GM12872 (cell line): Measurements from ENCODE around the gene CEP41.

Source experiments
- CTCF ChIP-seq: IDR thresholded peaks from 3 replicates; pipeline ENCODE4 v1.5.1; 2011; ENCODE audit warnings: low read depth, mild to moderate bottlenecking, low read length, moderate library complexity; ENCODE audit not compliant: insufficient read depth

The CEP41 gene

GRCh38 chr7:130365088-130365487 is 75.7 kb downstream of the CEP41 start:
- no peak for TF ChIP-seq CTCF

GRCh38 chr7:130364451-130364850 is 76.4 kb downstream of the CEP41 start:
- TF ChIP-seq CTCF, result no peak

DNA sequence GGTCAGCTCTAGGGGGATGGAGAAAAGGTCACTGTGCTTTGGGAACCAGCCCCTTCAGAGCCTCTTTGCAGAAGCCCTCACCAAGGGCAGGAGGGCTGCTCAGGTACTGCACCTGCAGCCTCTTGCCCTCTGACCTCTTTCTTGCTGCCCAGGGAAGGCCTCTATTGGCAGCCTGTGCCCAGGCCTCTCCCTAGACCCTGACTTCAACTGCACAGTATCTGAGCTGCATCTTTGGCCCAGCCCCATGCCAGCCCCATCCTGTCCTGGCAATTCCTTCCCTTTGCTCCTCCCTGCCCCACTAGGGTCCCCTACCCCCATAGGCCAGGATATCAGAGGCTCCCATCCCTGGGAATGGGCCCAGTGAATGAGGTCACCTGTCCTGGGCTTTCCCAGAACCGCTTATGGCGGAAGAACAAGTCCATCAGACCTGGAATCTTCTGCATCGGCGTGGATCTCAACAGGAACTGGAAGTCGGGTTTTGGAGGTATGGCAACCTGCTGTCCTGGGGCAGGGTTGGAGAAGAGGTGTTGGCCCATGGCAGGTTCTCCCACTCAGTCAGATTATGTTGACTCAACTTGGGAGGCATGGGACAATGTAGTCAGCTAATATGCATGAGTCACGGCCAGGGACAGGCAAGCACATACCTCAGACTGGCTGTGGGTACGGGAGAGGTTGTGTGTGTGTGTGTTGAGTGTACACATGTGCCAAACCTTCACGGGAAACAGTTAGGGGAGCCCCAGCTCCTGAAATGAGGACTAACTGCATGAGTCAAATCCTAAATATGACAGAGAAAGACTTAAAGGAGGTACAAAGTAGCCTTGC is 77.6 kb downstream of the CEP41 start:
- TF ChIP-seq CTCF, result no peak

DNA sequence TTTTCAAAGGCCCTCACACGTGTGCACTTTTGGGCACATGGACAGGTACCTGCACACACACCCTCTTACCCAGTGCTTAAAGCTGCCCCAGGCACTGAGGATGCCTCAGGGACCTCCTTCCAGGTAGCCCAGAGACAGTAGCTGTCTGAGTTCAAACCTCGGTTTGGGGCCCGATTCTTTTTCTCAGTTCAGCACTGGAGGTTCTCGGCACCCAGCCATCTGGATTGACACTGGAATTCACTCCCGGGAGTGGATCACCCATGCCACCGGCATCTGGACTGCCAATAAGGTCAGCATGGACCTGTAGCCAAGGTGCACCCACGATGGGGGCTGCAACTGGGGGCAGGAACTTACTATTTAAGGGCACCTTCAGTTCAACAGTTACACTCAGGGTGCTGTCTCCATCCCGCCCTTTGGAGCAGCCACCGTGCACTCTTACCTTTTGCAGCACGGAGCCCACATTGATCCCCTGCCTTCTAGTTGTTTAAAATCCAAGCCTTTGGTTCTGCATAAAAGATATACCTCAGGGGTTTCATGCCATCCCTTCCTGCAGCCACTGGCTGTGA is 78.5 kb downstream of the CEP41 start:
- TF ChIP-seq CTCF, result no peak

- no peak for TF ChIP-seq CTCF
These were observed 79.1 kb downstream of the CEP41 start for GRCh38 chr7:130361681-130362080.

DNA sequence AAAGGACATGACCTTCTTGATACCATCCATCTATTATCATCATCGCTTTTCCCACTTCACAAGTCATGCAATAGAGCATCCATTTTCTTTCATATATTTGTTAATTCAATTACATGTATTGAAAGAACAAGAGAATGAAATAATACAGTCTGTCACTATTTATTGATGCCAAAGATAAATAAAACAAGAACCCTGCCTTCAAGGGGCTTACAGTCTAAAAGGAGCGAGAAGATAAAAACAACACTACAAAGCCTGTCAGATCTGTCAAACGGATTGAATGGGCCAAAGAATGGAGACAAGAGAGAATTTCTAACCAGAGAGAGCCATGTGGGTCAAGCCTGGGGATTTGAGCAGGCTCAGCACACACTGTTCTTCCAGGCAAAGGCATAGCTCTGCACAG is 80.3 kb downstream of the CEP41 start:
- no peak for TF ChIP-seq CTCF

DNA sequence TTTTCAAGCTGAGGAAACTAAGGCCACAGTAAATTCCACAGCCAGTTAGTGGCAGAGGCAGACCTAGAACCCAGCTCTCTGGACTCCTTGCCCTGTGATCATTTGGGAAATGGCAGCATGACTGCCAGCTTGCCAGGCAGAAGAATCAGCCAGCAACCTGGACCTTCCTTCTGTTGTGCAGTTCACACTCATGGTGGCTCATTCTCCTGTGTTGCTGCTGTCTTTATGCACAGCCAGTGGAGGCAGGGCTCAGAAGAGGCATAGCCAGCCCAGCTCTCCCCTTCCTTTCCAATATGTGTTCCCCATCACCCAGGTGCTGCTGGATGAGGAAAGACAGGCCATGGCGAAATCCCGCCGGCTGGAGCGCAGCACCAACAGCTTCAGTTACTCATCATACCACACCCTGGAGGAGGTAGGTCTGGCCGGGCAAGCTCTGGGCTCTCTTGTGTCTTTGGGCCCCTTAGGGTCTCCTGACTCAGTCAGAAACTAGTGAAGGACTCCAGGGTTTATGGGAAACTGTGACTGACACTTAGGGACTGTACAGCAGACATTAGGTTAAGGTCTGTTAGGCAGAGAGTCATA is 81.4 kb downstream of the CEP41 start:
- no peak for TF ChIP-seq CTCF
